Measurements from ENCODE around the gene DNAH7. TPM values are rescaled to one million over a fixed set of nuclear protein-coding genes. Genes with fewer than 3 reads are reported as not detected.

DNAH7 gene
- total RNA-seq, 5 donors from 2014 or later (not counting 1 experiment from before 2014, with no cell fraction given), result 0.03 TPM; not detected in 4

DNA sequence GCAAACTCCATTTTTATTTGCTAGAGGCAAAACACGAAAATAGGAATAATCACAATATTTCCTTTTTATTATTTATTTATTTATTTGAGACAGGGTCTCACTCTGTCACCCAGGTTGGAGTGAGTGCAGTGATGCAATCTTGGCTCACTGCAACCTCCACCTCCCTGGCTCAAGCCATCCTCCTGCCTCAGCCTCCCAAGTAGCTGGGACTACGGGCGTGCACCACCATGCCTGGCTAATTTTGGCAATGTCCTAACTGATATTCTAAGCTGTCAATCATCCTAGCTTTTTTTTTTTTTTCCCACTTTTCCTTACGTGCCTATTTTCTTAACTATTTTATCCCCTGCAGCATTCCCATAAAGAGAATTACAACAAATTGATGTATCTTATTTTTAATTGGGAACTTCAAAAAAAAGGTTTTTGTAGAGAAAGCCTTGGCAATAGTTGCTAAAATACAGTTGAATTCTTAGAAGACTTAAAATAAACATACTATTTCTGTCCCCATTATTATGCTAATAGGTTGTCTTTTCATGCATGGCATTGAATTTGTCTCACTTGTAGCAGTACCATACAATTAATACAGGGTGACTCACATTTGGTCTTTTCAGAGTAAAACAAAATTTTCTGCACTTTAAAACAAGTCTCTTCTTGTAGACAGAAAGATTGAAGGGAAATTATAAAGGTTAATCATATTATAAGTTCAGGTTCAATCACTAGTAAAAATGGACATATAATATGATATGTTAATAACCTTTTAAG is 258.1 kb downstream of the DNAH7 start:
- ATAC-seq (replicated peaks in 1 of 4) (no peak), DNase-seq (no peak)
- 100% methylated on average over 1 of the region's 4 CpGs for WGBS (ENCODE audit: insufficient coverage)
- Mint-ChIP-seq H3K9me3 (no peaks in the 10 kb centered on the region), H3K4me3 (no peak overlapping the region), H3K27me3 (peaks cover 2 to 3% of the 10 kb centered on the region in 2 donors), H3K27ac (no peak overlapping the region), H3K36me3 (no peaks in the 10 kb centered on the region), H3K4me1 (no peaks in the 10 kb centered on the region)
- ChIA-PET POLR2A (interaction anchor here in 1 of 2 donors (0.7 kb wide), 1 partner anchor 7 kb away, joined by 5 read pairs; no protein-coding TSS in a partner anchor), CTCF (interaction anchor here in 1 of 2 donors (0.5 to 0.6 kb wide), 2 partner anchors 92 to 530 kb away, joined by 3 read pairs; no protein-coding TSS in a partner anchor)
- Histone ChIP-seq H3K27me3 (replicated peaks in 1 of 2; ENCODE audit: control insufficient read depth in 2 of 2, extremely low read depth in 1 of 2, insufficient read depth in 2 of 2, low read length in 1 of 2) (peaks cover 0 to 9% of the 10 kb centered on the region in 2 experiments), H3K27ac (ENCODE audit: low read length) (no peak overlapping the region), H3K9me3 (no peaks in the 10 kb centered on the region), H3K36me3 (ENCODE audit: control insufficient read depth in 2 of 2, extremely low read depth in 1 of 2, insufficient read depth in 1 of 2, low read length in 1 of 2) (no peaks in the 10 kb centered on the region), H3K4me3 (ENCODE audit: control insufficient read depth in 1 of 2, extremely low read depth in 1 of 2, low read length in 1 of 2) (no peak overlapping the region), H3K4me1 (ENCODE audit: control insufficient read depth in 1 of 2, extremely low read depth in 1 of 2, insufficient read depth in 2 of 2, low read length in 2 of 2) (no peaks in the 10 kb centered on the region)

DNA sequence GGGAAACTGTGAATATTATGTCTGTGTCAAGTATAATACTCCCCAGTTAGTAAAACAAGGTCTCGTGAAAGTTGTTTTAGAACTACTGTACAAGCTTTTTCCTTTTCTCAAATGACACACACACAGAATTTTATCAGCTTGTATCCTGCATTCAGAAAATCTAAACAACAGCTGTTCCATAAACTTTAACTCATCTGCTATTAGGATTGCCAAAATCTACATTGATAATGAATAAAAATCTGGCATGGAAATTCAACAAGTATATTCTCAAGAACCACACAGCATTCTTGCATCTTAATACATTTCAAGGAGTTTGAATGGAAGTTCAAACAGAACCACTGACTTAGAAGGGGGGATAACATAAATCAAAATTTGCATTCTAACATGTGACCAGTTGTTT is 260.4 kb downstream of the DNAH7 start:
- Histone ChIP-seq H3K27me3 (replicated peaks in 1 of 2; ENCODE audit: control insufficient read depth in 2 of 2, extremely low read depth in 1 of 2, insufficient read depth in 2 of 2, low read length in 1 of 2) (peaks cover 0 to 6% of the 10 kb centered on the region in 2 experiments), H3K9me3 (no peaks in the 10 kb centered on the region), H3K27ac (ENCODE audit: low read length) (no peak overlapping the region), H3K4me3 (ENCODE audit: control insufficient read depth in 1 of 2, extremely low read depth in 1 of 2, low read length in 1 of 2) (no peak overlapping the region), H3K36me3 (ENCODE audit: control insufficient read depth in 2 of 2, extremely low read depth in 1 of 2, insufficient read depth in 1 of 2, low read length in 1 of 2) (no peaks in the 10 kb centered on the region), H3K4me1 (ENCODE audit: control insufficient read depth in 1 of 2, extremely low read depth in 1 of 2, insufficient read depth in 2 of 2, low read length in 2 of 2) (no peaks in the 10 kb centered on the region)
- Mint-ChIP-seq H3K9me3 (no peaks in the 10 kb centered on the region), H3K27ac (no peak overlapping the region), H3K36me3 (no peaks in the 10 kb centered on the region), H3K27me3 (peaks cover 2 to 3% of the 10 kb centered on the region in 2 donors), H3K4me1 (no peaks in the 10 kb centered on the region), H3K4me3 (no peak overlapping the region)
- DNase-seq (no peak), ATAC-seq (replicated peaks in 1 of 4) (no peak)
- CTCF ChIA-PET, result no interaction called here
- no CpG with 5 or more reads among the region's 1 CpG for WGBS (ENCODE audit: insufficient coverage)
- POLR2A ChIA-PET, result interaction anchor here in 1 of 2 donors (0.6 kb wide), 1 partner anchor 79 kb away, joined by 3 read pairs; no protein-coding TSS in a partner anchor

DNA sequence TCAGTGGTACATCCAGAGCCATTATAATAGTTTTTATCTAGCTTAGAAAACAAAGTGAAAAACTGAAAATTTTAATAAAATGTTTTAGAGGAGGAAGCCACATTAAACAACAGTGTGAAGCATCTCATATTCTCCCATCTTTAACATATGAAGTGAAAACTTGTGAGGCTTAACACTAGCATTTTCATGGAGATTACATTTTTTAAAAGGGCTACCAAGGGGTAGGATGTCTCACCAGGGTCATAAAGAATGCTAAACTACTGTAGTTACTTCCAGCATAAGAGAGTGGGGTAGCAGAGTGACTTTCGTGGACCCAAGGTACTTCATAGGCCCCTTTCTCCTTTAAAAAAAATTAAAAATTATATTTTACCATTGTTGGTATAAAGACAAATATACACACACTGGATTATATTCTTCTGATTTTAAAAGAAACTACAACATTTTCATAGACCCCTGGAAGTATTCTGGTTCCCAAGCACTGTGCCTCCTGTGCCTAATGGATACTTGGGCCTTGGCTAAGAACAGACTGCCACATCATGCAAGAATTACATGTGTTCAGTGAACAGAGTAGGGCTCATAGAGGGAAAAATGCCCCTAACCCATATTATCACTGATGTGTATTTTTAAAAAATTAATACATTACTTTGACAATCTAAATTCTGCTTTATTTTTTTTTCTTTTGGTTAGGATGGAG is 263.2 kb downstream of the DNAH7 start:
- Histone ChIP-seq H3K36me3 (ENCODE audit: control insufficient read depth in 2 of 2, extremely low read depth in 1 of 2, insufficient read depth in 1 of 2, low read length in 1 of 2) (no peaks in the 10 kb centered on the region), H3K27ac (ENCODE audit: low read length) (no peak overlapping the region), H3K9me3 (no peaks in the 10 kb centered on the region), H3K27me3 (replicated peaks in 1 of 2; ENCODE audit: control insufficient read depth in 2 of 2, extremely low read depth in 1 of 2, insufficient read depth in 2 of 2, low read length in 1 of 2) (no peaks in the 10 kb centered on the region), H3K4me3 (ENCODE audit: control insufficient read depth in 1 of 2, extremely low read depth in 1 of 2, low read length in 1 of 2) (no peak overlapping the region), H3K4me1 (ENCODE audit: control insufficient read depth in 1 of 2, extremely low read depth in 1 of 2, insufficient read depth in 2 of 2, low read length in 2 of 2) (no peaks in the 10 kb centered on the region)
- Mint-ChIP-seq H3K36me3 (no peaks in the 10 kb centered on the region), H3K27ac (no peak overlapping the region), H3K9me3 (no peaks in the 10 kb centered on the region), H3K4me3 (no peak overlapping the region), H3K4me1 (no peaks in the 10 kb centered on the region), H3K27me3 (peaks cover 2 to 3% of the 10 kb centered on the region in 2 donors)
- ChIA-PET POLR2A (no interaction called here), CTCF (no interaction called here)
- ATAC-seq (replicated peaks in 1 of 4) (no peak), DNase-seq (no peak)
- no CpG with 5 or more reads among the region's 1 CpG for WGBS (ENCODE audit: insufficient coverage)

DNA sequence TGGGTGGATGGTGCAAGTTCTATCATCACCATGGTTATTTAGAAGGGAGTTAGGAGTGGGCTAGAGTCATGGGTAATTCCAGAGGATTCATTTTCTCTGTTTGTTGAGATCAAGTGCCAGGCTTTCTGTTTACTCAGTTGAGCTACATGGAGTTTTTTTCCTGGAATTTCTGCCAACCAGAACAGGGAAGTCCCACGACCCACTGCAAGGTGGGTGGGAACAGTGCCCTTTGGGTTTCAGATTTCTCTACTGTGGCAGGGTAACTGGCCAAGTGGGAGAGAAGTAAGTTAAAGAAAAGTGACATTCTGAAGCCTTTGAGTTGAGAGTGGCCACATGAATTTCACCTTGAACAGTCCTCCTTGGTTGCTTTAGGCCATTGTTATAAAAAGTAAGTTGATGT is 272.8 kb downstream of the DNAH7 start:
- H3K27ac ChIP-seq (ENCODE audit: low read length), result no peak overlapping the region
- no peaks in the 10 kb centered on the region for H3K4me1 Mint-ChIP-seq
- no peaks in the 10 kb centered on the region for H3K27me3 ChIP-seq (replicated peaks in 1 of 2; ENCODE audit: control insufficient read depth in 2 of 2, extremely low read depth in 1 of 2, insufficient read depth in 2 of 2, low read length in 1 of 2)
- ATAC-seq (replicated peaks in 1 of 4) (no peak), DNase-seq (no peak)
- H3K27ac Mint-ChIP-seq, result no peak overlapping the region
- POLR2A ChIA-PET, result no interaction called here
- H3K36me3 ChIP-seq (ENCODE audit: control insufficient read depth in 2 of 2, extremely low read depth in 1 of 2, insufficient read depth in 1 of 2, low read length in 1 of 2), result no peaks in the 10 kb centered on the region
- H3K4me3 Mint-ChIP-seq, result no peak overlapping the region
- CTCF ChIA-PET, result no interaction called here
- peaks cover under 1 to 6% (median 1%) of the 10 kb centered on the region in 3 donors for H3K9me3 Mint-ChIP-seq
- H3K4me1 ChIP-seq (ENCODE audit: control insufficient read depth in 1 of 2, extremely low read depth in 1 of 2, insufficient read depth in 2 of 2, low read length in 2 of 2), result no peaks in the 10 kb centered on the region
- peaks cover 2% of the 10 kb centered on the region for H3K36me3 Mint-ChIP-seq
- WGBS (ENCODE audit: insufficient coverage), result 88% methylated on average over 1 of the region's 1 CpG
- no peaks in the 10 kb centered on the region for H3K9me3 ChIP-seq
- H3K27me3 Mint-ChIP-seq, result no peaks in the 10 kb centered on the region
- no peak overlapping the region for H3K4me3 ChIP-seq (ENCODE audit: control insufficient read depth in 1 of 2, extremely low read depth in 1 of 2, low read length in 1 of 2)

DNA sequence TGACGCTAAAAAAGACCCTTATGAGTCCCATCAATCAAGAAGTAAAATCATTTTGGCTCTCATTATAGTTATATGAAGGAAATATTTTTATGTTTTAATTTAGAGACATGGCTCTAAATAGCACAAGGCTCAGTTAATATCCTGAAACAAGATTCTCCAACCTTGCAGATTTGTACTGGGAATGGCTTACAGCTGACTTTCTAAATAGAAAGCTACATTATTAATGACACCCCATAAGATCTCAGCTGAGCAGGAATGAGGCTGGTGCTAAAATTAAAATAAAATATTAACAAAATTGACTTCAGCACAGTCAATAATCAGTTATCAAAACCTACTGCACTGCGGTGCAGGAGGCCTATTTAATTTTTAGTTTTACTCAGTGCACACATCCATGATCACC is 274.8 kb downstream of the DNAH7 start:
- Histone ChIP-seq H3K27ac (ENCODE audit: low read length) (no peak overlapping the region), H3K4me1 (ENCODE audit: control insufficient read depth in 1 of 2, extremely low read depth in 1 of 2, insufficient read depth in 2 of 2, low read length in 2 of 2) (no peaks in the 10 kb centered on the region), H3K4me3 (ENCODE audit: control insufficient read depth in 1 of 2, extremely low read depth in 1 of 2, low read length in 1 of 2) (no peak overlapping the region), H3K36me3 (ENCODE audit: control insufficient read depth in 2 of 2, extremely low read depth in 1 of 2, insufficient read depth in 1 of 2, low read length in 1 of 2) (no peaks in the 10 kb centered on the region), H3K27me3 (replicated peaks in 1 of 2; ENCODE audit: control insufficient read depth in 2 of 2, extremely low read depth in 1 of 2, insufficient read depth in 2 of 2, low read length in 1 of 2) (no peaks in the 10 kb centered on the region), H3K9me3 (no peaks in the 10 kb centered on the region)
- no peak overlapping the region for H3K4me3 Mint-ChIP-seq
- no peak for DNase-seq
- ChIA-PET CTCF (no interaction called here), POLR2A (no interaction called here)
- no peak overlapping the region for H3K27ac Mint-ChIP-seq
- WGBS (ENCODE audit: insufficient coverage), result 100% methylated on average over 1 of the region's 2 CpGs
- H3K36me3 Mint-ChIP-seq, result peaks cover 4% of the 10 kb centered on the region
- no peak for ATAC-seq (replicated peaks in 1 of 4)
- peaks cover 10 to 11% (median 10%) of the 10 kb centered on the region in 3 donors for H3K9me3 Mint-ChIP-seq
- peaks cover 0 to 1% of the 10 kb centered on the region in 2 donors for H3K27me3 Mint-ChIP-seq
- H3K4me1 Mint-ChIP-seq, result no peaks in the 10 kb centered on the region

DNA sequence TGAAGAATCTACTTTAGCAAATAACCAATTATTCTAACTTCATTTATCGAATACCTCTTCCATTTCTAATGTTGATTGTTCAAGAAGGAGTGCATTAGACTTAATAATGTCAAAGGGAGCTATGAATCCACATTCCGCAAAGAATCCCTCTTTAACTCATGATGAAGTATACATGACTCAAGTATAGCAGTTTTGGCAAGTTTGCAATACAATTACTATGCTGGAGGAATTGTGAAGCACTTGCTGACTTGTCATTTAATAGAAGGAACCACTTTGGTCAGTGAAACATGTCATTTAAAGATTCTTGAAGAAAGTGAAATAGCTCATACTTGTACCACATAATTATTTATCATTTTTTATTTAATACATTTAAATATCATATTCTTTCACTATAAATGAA is 286.5 kb downstream of the DNAH7 start:
- Mint-ChIP-seq H3K4me1 (no peaks in the 10 kb centered on the region), H3K9me3 (peaks cover 0 to under 1% (median under 1%) of the 10 kb centered on the region in 3 donors), H3K4me3 (no peak overlapping the region), H3K27ac (no peak overlapping the region), H3K27me3 (peaks cover 3 to 5% of the 10 kb centered on the region in 2 donors), H3K36me3 (peaks cover under 1% of the 10 kb centered on the region)
- POLR2A ChIA-PET, result no interaction called here
- Histone ChIP-seq H3K9me3 (no peaks in the 10 kb centered on the region), H3K4me3 (ENCODE audit: control insufficient read depth in 1 of 2, extremely low read depth in 1 of 2, low read length in 1 of 2) (no peak overlapping the region), H3K36me3 (ENCODE audit: control insufficient read depth in 2 of 2, extremely low read depth in 1 of 2, insufficient read depth in 1 of 2, low read length in 1 of 2) (no peaks in the 10 kb centered on the region), H3K4me1 (ENCODE audit: control insufficient read depth in 1 of 2, extremely low read depth in 1 of 2, insufficient read depth in 2 of 2, low read length in 2 of 2) (no peaks in the 10 kb centered on the region), H3K27me3 (replicated peaks in 1 of 2; ENCODE audit: control insufficient read depth in 2 of 2, extremely low read depth in 1 of 2, insufficient read depth in 2 of 2, low read length in 1 of 2) (no peaks in the 10 kb centered on the region), H3K27ac (ENCODE audit: low read length) (no peak overlapping the region)
- no peak for DNase-seq
- WGBS (ENCODE audit: insufficient coverage), result no CpG with 5 or more reads among the region's 2 CpGs
- no peak for ATAC-seq (replicated peaks in 1 of 4)
- CTCF ChIA-PET, result no interaction called here

Measured in T-cell (primary cell).